GM18505 (cell line): Measurements from ENCODE around the gene PRDX3.
A peak's percentile ranks its signal among the peaks of the same experiment; 100 is the strongest.

Source experiments
- ATAC-seq: cut with Tn5 transposase; IDR thresholded peaks from one replicate; pipeline ENCODE4 v1.9.1; 2021; ENCODE audit not compliant: unreplicated experiment
- POLR2A ChIP-seq: IDR thresholded peaks from 4 replicates; pipeline ENCODE4 v1.6.1; 2011; ENCODE audit warnings: borderline replicate concordance; ENCODE audit not compliant: insufficient read depth, insufficient read length; ENCODE audit errors: extremely low read depth

The PRDX3 gene

DNA sequence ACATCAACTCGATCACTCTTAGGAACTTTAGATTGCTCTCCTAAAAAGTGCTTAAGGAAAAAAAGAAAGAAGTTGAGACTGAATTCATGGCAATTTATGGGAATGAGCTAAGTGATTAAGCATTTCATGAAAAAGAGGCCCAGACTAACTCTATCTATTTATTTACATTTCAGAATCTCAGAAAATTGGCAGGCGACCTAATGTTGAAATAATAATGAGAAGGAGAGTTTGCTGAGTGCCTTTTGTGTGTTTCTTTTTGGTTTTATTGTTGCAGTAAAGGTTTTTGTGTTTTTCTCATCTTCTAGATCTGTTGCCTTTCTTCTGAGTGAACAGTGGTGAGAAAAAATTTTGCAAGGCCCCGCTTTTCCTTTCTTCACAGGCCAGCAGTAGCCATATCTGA, 32.6 kb upstream of the PRDX3 start:
- TF ChIP-seq POLR2A, result no peak
- ATAC-seq, result no peak

DNA sequence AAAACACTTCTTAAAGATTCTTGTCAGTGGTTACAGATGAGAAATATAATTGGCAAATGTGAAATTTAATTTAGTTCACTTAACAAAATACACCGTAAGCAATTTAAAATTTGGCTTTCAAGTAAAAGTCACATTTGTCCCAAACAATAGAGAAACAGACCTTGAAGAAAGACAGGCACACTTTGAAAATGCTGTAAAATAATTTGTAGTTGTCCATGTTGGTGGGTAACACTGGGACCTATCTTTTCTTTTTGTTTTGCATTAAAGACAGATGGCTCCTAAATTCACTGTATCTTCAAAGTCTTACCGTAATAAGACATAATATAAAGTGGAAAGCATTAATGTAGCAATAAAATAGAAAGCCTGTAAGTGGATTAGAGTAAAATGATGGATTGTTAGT, 32.0 kb upstream of the PRDX3 start:
- ATAC-seq, result no peak
- TF ChIP-seq POLR2A, result no peak

DNA sequence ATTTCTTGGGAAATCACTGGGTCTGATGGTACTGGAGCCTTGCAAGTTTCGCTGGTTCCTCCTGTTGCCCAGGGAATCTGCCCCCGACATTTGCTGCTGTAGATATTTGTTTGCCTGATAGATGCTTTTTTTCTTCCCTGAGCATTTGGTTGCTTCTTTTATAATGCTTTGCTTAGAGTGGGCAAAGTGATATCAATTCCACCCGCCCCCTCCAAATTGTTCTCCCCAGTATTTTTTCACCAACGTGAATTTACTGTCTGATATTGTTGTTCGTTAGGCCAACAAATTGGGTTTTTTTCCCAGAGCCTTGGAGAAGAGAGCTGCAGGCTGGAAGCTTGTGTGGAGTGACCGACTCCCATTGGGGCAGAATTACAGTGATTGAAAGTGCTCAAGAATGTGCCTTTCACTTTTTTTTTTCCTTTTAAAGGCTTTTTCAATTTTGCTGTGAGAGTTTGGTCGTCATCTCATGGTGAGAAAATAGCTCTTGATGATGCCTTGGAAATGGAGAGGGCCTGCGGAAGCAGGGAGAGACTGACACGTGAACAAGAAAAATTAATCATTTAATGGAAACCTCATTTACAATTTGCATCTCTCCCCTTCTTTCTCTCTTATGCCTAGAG, 31.2 kb upstream of the PRDX3 start:
- no peak for ATAC-seq
- TF ChIP-seq POLR2A, result no peak

DNA sequence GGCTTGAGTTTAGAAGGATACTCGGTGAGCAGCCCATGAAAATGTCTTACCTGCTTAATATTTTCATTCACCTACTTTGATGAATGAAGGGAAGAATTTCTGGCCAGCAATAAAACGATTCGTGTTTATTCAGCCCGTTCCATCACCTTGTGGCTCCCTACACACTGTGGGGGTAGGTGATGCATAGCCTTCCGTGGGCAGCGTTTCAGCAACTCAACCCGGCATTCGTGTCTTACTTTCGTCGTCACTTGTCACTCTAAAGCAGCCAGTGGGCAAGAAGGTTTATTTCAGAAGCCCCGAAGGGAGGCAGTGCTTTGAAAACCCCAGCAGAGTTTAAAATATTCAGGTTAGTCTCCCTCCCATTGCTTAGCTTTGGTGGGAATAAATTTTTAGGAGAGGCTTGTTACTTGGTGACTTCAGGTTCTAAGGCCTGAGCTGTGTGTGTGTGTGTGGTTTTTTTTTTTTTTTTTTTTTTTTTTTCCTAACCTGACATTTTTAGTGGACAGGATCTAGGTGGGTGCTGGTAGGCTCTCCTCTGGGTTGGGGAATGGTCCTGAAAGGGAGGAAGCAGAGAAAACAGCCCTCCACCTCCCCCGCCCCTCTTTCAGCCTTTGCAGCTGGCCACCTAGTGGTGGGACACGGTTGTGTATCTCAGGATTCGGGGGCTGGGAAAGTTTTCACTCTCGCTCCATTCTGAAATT, 30.6 kb upstream of the PRDX3 start:
- no peak for ATAC-seq
- TF ChIP-seq POLR2A, result no peak

DNA sequence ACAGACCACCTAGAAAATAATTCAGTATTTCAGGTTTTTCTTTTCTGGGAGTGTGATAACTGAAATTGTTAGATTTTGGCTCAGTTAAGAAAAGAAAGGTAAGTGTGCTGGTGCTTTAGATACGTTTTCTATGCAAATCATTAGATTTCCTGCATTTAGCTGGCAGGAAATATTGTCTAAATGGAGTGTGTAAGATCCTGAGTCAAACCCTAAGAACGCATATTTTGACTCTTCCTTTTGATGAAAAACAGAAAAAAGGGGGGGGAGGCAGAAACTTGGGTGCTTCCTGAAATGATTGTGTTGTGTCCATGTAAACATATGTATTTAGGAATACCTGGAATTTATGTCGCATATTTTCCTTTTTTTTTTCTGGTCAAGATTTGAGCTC, 29.9 kb upstream of the PRDX3 start:
- TF ChIP-seq POLR2A, result no peak
- ATAC-seq, result no peak

DNA sequence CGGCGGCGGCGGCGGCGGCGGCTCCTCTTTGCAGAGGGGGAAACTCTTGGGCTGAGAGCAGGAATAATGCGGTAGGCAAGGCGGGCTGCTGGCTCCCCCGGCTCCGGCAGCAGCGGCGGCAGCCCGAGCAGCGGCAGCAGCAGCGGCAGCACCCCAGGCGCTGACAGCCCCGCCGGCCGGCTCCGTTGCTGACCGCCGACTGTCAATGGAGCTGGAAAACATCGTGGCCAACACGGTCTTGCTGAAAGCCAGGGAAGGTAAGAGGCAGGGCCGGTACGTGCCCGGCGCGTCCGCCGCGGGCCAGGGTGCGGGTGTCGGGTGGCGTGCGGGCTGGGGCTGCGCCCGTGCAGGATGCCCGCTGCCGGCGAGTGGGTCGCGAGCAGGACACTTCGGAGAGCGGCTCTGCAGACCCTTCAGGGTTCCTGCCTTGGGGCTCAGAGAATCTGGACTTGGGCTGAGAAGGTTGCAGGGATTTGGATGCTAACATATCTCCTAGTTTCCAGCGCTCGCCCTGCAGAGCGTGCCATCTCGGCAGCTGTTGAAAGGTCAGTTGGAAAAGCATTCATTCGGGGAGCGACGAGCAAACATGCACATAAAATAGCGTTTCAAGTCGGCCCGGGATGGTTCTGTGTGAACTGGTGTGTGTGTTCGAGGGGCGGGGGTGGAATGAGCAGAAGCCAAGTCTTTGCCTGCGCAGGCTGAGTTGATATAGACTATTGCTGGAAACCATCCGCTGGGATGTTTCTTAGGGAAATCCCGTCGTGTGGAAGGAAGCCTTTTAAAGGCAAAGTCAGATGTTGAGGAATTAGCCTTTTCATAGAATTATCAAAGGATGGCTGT, 29.3 kb upstream of the PRDX3 start:
- TF ChIP-seq POLR2A, result no peak
- peak; percentile 6 for ATAC-seq

DNA sequence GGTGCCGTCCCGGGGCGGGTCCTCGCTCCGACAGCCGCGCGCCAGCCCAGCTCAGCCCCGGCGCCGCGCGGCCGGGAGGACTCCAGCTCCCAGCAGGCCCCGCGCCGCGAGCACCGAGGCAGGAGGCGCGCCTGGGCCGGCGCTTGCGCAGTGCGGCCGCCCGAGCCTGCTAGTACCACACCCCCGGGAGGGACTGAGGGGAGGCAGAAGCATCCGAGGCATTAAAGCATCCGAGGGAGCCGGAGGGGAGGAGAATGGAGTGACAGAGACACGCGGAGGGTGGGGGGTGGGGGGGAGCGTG, 28.7 kb upstream of the PRDX3 start, which contains the start of gene GRK5:
Gene GRK5, plus strand, starts transcription at position 206 of the 301 bp plus-strand sequence. CDS start 347 bp downstream, outside the sequence.
- peak; percentile 73 for ATAC-seq
- TF ChIP-seq POLR2A, result peak; percentile 69

DNA sequence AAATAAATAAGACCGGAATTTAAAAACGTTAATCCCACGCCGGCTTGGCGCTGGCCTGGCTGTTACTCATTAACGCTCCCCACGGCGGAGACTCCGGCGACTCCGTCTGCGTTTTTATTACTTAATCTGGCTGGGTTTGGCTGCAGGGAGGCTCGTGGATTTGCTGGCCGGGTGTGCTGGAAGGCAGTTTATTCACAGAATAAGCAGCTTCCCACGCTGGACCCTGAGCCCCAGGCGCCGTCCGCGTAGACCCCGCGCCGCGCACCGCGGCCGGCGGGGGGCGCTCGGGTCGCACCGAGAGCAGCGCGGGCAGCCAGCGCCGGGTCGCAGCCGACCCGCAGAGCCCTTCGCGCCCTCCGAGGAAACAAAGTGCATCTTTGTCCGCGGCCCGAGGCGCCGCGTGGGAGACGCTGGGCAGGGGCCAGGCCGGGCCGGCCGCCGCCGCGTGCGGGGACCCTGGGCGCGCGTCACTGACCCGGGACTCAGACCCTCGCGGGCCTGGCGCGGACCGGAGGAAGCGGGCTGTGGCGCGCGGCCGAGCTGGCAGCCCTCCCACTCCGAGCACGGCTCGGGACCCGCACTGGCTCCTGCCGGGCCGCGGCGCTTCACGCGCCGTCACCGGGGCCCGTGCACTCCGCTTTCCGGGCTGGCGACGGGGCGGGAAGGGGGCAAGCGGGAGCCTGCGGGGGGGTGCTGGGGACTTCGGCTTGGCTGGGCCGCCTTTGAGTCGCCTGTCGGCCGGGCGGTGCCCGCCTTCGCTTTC, 28.2 kb upstream of the PRDX3 start:
- peak; percentile 60 for ATAC-seq
- peak; percentile 4 for TF ChIP-seq POLR2A

DNA sequence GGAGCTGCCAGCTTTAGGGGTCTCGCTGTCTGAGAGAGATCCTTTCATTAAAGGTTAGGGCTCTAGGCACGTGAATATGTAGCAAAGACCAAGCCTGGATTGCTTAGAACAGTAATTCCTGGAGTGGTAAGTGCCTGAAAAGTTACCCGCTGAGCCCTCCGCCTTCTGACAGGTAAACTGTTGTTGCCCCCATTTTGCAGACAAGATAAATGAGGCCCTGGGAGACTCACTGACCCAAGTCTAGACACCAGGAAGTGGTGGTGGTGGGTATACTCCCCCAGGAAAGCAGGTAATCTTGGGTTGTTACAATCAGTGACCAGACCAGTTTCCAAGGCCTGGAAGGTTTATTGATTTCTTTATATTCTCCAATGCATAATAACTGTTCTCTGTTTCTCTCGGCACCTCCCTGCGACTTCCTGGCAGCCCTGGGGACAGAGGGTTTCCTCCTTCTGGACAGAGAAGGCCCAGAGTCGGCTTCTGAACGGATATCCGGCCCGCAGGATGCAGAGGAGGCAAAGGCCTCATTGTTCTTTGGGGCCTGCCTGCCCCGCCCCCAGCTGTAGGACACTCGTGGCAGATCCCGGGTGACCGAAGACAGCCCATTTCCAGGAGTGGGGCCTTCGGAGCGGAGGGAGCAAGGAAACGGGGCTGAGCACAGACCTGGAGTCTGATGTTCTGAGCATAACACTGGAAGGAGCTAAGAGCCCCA, 27.4 kb upstream of the PRDX3 start:
- no peak for ATAC-seq
- TF ChIP-seq POLR2A, result peak; percentile 52

DNA sequence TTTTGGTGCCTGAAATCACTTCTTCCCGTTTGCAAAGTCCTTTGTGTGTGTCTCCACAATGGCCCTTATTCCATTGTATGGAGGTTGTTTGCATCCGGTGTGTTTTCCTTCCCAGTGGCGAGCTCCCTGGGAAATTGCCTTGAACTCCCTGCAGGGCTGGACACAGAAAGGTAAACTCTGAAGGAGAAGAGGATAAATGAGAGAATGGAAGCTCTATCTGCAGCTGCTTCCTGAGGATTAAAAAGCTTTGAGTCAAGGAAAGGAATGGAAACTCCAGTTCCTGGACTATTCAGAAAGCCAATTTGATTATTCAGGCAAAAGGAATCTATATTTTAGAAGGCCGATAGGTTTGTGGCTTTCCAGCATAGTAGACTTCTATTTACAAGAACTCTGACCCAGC, 24.4 kb upstream of the PRDX3 start:
- no peak for ATAC-seq
- TF ChIP-seq POLR2A, result no peak

DNA sequence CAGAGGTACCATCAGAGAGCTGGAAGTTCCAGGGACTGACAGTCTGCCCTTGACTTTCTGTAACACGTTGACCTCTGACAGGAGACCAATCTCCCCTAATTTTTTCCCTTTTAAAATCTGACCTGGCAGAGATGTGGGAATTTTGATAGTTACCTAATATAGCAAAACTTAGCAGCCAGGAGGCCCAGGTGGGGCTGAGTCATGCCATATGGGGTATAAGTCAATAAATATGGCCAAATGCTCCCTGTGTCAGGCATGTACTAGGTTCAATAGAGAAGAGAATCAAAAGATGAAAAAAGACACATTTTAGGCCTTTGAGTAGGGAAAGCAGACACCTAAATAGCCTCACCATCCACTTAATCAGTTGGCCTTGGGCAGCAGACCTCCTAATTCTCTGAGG, 22.6 kb upstream of the PRDX3 start:
- ATAC-seq, result no peak
- no peak for TF ChIP-seq POLR2A

DNA sequence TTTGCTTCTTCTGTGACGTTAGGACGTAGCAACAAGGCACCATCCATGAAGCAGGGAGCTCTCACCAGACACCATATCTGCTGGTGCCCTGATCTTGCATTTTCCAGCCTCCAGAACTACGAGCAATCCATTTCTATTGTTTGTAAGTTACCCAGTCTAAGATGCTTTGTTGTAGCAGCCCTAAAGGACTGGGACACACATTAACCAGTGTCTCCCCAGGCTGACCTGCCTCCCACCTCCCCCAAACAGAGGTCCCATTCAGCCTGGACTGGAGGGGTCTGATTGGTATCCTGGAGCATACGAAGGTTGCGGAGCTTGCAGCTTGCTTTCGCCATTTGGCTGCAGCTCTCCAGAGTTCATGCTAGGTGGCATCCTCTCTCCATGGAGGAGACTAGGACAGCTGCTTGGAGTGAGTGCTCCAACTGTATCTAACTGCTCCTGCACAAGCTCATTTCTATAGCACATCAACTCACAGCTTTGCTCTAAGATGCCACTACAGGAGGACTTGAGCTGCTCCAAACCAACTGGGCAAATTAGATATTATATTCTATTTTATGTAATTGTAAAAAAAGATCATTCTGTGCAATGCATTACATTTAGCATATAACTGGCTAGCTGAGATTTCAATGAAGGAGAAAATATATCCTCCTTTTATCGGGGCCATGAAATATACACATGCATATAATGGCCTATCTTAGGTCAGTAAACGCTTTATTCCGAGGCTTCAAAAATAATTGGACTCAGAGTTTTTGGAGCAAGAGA, 20.8 kb upstream of the PRDX3 start:
- TF ChIP-seq POLR2A, result no peak
- no peak for ATAC-seq
